Activated CD4-positive, alpha-beta T cell treated with anti-CD3 and anti-CD28 coated beads, Interleukin-2, amount 50 U/mL, for 4 hours (primary cell): Measurements from ENCODE around the gene PNMT.

Experiments used
- DNase-seq, 2 experiments: peaks; one replicate each; pipeline ENCODE4 v3.0.0-alpha.2; 2020

PNMT gene

GRCh38 chr17:39653662-39654331, 14.5 kb upstream of the PNMT start:
- DNase-seq = peak; percentile 78 to 82

- DNase-seq = no peak
Observed at GRCh38 chr17:39655105-39655504, 13.1 kb upstream of the PNMT start.

GRCh38 chr17:39658346-39658745, 9.9 kb upstream of the PNMT start:
- DNase-seq = no peak

GRCh38 chr17:39658760-39659159, 9.5 kb upstream of the PNMT start:
- no peak for DNase-seq

- no peak for DNase-seq
Observed at GRCh38 chr17:39659279-39660010, 8.8 kb upstream of the PNMT start.

GRCh38 chr17:39660011-39660360, 8.3 kb upstream of the PNMT start:
- DNase-seq = no peak

- no peak for DNase-seq
Observed at GRCh38 chr17:39660397-39661385, 7.6 kb upstream of the PNMT start.

GRCh38 chr17:39661744-39662541, 6.3 kb upstream of the PNMT start:
- DNase-seq = no peak

- no peak for DNase-seq
Observed at GRCh38 chr17:39662551-39663339, 5.5 kb upstream of the PNMT start.

GRCh38 chr17:39663340-39663687, 4.9 kb upstream of the PNMT start:
- no peak for DNase-seq

GRCh38 chr17:39663688-39664580, 4.3 kb upstream of the PNMT start:
- DNase-seq = no peak

- DNase-seq = no peak
Observed at GRCh38 chr17:39664581-39665561, 3.4 kb upstream of the PNMT start, which contains the start of gene TCAP. Gene TCAP (plus strand): TSS chr17:39665349. CDS start chr17:39665360, 11 bp downstream.

- DNase-seq = no peak
Observed at GRCh38 chr17:39665642-39666224, 2.5 kb upstream of the PNMT start.

- DNase-seq = no peak
Observed at GRCh38 chr17:39666231-39666600, 2.0 kb upstream of the PNMT start.

GRCh38 chr17:39666601-39667261, 1.5 kb upstream of the PNMT start:
- no peak for DNase-seq

- DNase-seq = no peak
Observed at GRCh38 chr17:39667262-39667944, 850 bp upstream of the PNMT start.

GRCh38 chr17:39669897-39670735, 1.9 kb downstream of the PNMT start:
- no peak for DNase-seq
